Adrenal gland (tissue), 5 donors: Measurements from ENCODE around the gene NPBWR2.

Experiments used
- CTCF ChIP-seq, 6 experiments: fragments of 450-650 bp in 4 of 6; fragments of 200-600 bp in 2 of 6; sonication (generic) in 1 of 6; IDR thresholded peaks; 1 replicate in 5 of 6; 2 replicates in 1 of 6; pipeline versions ENCODE4 v1.5.1 to v1.8.0; 2016 to 2021; ENCODE audit warnings: antibody characterized with exemption in 6 of 6, mild to moderate bottlenecking in 2 of 6, moderate library complexity in 1 of 6
- POLR2A ChIP-seq, 2 donors: fragments of 450-650 bp; IDR thresholded peaks; one replicate each; pipeline ENCODE4 v1.6.1; 2017; ENCODE audit warnings: antibody characterized with exemption in 2 of 2, mild to moderate bottlenecking in 2 of 2, moderate library complexity in 1 of 2
- donor health status: DM: no; HTN: no; CAD: no.

GRCh38 chr20:64092258-64093012, 14.9 kb downstream of the NPBWR2 start:
- TF ChIP-seq CTCF (IDR thresholded peaks at IDR 0.05) (no peak), POLR2A (IDR thresholded peaks at IDR 0.05) (no peak)
